PC-9 (cell line): ENCODE results near the gene ZNF419. TPM values are rescaled to one million over a fixed set of nuclear protein-coding genes. Genes with fewer than 3 reads are reported as not detected.

ENCODE experiments used
- BruUV-seq: library from RNA; stranded (reverse); fragments of 400-500 nt; replicated peaks from 2 replicates; lab custom pipeline; 2021; lab: Mats Ljungman, UMichigan
- CTCF ChIA-PET: fragments of 300-600 bp; sonication (Branson Sonifier 250); formaldehyde crosslinking; loops from one replicate; lab custom pipeline; 2022; ENCODE audit warnings: antibody characterized with exemption; lab: Charles Lee
- POLR2A ChIA-PET: fragments of 300-600 bp; sonication (Branson Sonifier 250); formaldehyde crosslinking; loops from one replicate; lab custom pipeline; 2022; ENCODE audit warnings: antibody characterized with exemption; ENCODE audit not compliant: unreplicated experiment; lab: Charles Lee
- DNase-seq, 2 experiments: peaks; one replicate each; pipeline versions ENCODE4 v3.0.0 to v3.0.0-alpha.2; 2015 to 2022; ENCODE audit warnings: mixed read lengths in 1 of 2
- H2AFZ ChIP-seq: fragments of 200-600 bp; sonication (generic); 2 replicates; pipeline ENCODE4 v1.8.1; 2017; ENCODE audit warnings: antibody characterized with exemption
- H3F3A ChIP-seq: fragments of 200-600 bp; sonication (generic); 2 replicates; pipeline ENCODE4 v1.8.1; 2017; ENCODE audit warnings: antibody characterized with exemption, mild to moderate bottlenecking, low read depth; ENCODE audit not compliant: insufficient read depth
- H3K27ac ChIP-seq: fragments of 200-600 bp; sonication (generic); 2 replicates; pipeline ENCODE4 v1.6.1; 2016; ENCODE audit warnings: mixed run types
- H3K27me3 ChIP-seq: fragments of 200-600 bp; sonication (generic); 2 replicates; pipeline ENCODE4 v1.6.1; 2016; ENCODE audit warnings: low read depth, mixed run types; ENCODE audit not compliant: insufficient read depth
- H3K36me3 ChIP-seq: fragments of 200-600 bp; sonication (generic); 2 replicates; pipeline ENCODE4 v1.6.1; 2016; ENCODE audit warnings: low read depth, mixed run types
- H3K4me1 ChIP-seq: fragments of 200-600 bp; sonication (generic); replicated peaks from 2 replicates; pipeline ENCODE4 v1.6.1; 2016; ENCODE audit warnings: mixed run types; ENCODE audit not compliant: insufficient read depth
- H3K4me2 ChIP-seq: fragments of 200-600 bp; sonication (generic); 2 replicates; pipeline ENCODE4 v1.6.1; 2017; ENCODE audit warnings: mixed run types
- H3K4me3 ChIP-seq: fragments of 200-600 bp; sonication (generic); 2 replicates; pipeline ENCODE4 v1.6.1; 2016; ENCODE audit warnings: mixed run types
- H3K79me2 ChIP-seq: fragments of 200-600 bp; sonication (generic); 2 replicates; pipeline ENCODE4 v1.6.1; 2017; ENCODE audit warnings: low read depth, mixed run types
- H3K9me2 ChIP-seq: fragments of 200-600 bp; sonication (generic); 2 replicates; pipeline ENCODE4 v1.8.1; 2017; ENCODE audit warnings: mild to moderate bottlenecking; ENCODE audit not compliant: insufficient read depth
- H3K9me3 ChIP-seq: fragments of 200-600 bp; sonication (generic); 2 replicates; pipeline ENCODE4 v1.8.1; 2016; ENCODE audit warnings: low read depth; ENCODE audit not compliant: insufficient read depth
- H4K20me1 ChIP-seq: fragments of 200-600 bp; sonication (generic); 2 replicates; pipeline ENCODE4 v1.8.1; 2017; ENCODE audit not compliant: insufficient read depth
- CTCF ChIP-seq: fragments of 200-600 bp; sonication (generic); conservative IDR thresholded peaks from 2 replicates; pipeline ENCODE4 v1.6.1; 2017; ENCODE audit warnings: mixed run types, antibody characterized with exemption, mild to moderate bottlenecking, moderate library complexity
- EZH2 ChIP-seq: fragments of 200-600 bp; sonication (generic); IDR thresholded peaks from 2 replicates; pipeline ENCODE4 v1.8.0; 2017; ENCODE audit warnings: antibody characterized with exemption, low read depth
- intact Hi-C: fragments of 100-400 bp; cut with micrococcal nuclease; formaldehyde crosslinking; loops from one replicate; pipeline ENCODE4 v1.10.0; 2022; ENCODE audit not compliant: unreplicated experiment
- total RNA-seq: library from RNA; stranded (reverse); gene quantifications from 2 replicates; pipeline ENCODE4 v1.2.3, GENCODE V29; 2021

ZNF419 gene
- total RNA-seq, 1 experiment from 2014 or later: 12.9 TPM

- Histone ChIP-seq H3K4me3 (no peak overlapping the region), H4K20me1 (no peaks in the 10 kb centered on the region), H3K27ac (no peak overlapping the region), H3K9me2 (no peaks in the 10 kb centered on the region), H3K4me1 (no peaks in the 10 kb centered on the region), H3K36me3 (peaks cover 46% of the 10 kb centered on the region), H3K27me3 (no peaks in the 10 kb centered on the region), H3K79me2 (peaks cover 45% of the 10 kb centered on the region), H2AFZ (no peak overlapping the region), H3K9me3 (peaks cover 29% of the 10 kb centered on the region), H3K4me2 (no peak overlapping the region), H3F3A (peaks cover 3% of the 10 kb centered on the region; the same call in 1 of the 2 replicates)
- POLR2A ChIA-PET: no interaction called here
- CTCF ChIA-PET: no interaction called here
- BruUV-seq: no TSS peak
- intact Hi-C loops: no loop called here
- no peak for DNase-seq
- TF ChIP-seq EZH2 (no peak), CTCF (no peak)
These were observed 45.4 kb upstream of the ZNF419 start for GRCh38 chr19:57441979-57442752.

GRCh38 chr19:57443121-57443696 is 44.3 kb upstream of the ZNF419 start:
- no peak overlapping the region for H3K4me2 ChIP-seq
- no peak overlapping the region for H2AFZ ChIP-seq
- no peak for DNase-seq
- no peaks in the 10 kb centered on the region for H3K9me2 ChIP-seq
- ChIA-PET POLR2A (no interaction called here), CTCF (no interaction called here)
- H3K36me3 ChIP-seq: peaks cover 41% of the 10 kb centered on the region
- peaks cover 3% of the 10 kb centered on the region; the same call in 1 of the 2 replicates for H3F3A ChIP-seq
- no peaks in the 10 kb centered on the region for H3K4me1 ChIP-seq
- H3K27me3 ChIP-seq: no peaks in the 10 kb centered on the region
- BruUV-seq: no TSS peak
- H4K20me1 ChIP-seq: no peaks in the 10 kb centered on the region
- intact Hi-C loops: no loop called here
- peaks cover 29% of the 10 kb centered on the region for H3K9me3 ChIP-seq
- peaks cover 34% of the 10 kb centered on the region for H3K79me2 ChIP-seq
- no peak overlapping the region for H3K4me3 ChIP-seq
- no peak for TF ChIP-seq EZH2
- TF ChIP-seq CTCF: no peak
- no peak overlapping the region for H3K27ac ChIP-seq

DNA sequence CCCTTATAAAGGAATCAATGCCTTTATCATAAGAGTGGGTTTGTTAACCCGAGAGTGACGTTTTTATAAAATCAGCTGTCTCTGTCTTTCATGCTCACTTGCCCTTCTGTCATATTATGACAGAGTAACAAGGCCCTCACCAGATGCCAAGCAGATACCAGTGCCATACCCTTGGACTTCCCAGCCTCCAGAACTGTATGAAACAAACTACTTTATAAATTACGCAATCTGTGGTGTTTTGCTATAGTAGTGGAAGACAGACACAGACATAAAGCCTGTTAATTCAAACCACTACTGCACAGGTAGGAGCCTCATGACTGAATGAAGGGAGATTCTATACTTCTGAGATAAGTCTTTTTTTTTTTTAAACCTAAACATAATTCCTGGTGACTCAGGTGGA is 35.2 kb upstream of the ZNF419 start:
- Histone ChIP-seq H3K4me1 (no peaks in the 10 kb centered on the region), H3F3A (no peaks in the 10 kb centered on the region), H3K9me2 (no peaks in the 10 kb centered on the region), H3K4me3 (no peak overlapping the region), H3K27ac (no peak overlapping the region), H3K79me2 (no peaks in the 10 kb centered on the region), H3K27me3 (no peaks in the 10 kb centered on the region), H3K36me3 (no peaks in the 10 kb centered on the region), H3K4me2 (no peak overlapping the region), H2AFZ (no peak overlapping the region), H4K20me1 (no peaks in the 10 kb centered on the region), H3K9me3 (peaks cover 8% of the 10 kb centered on the region)
- POLR2A ChIA-PET: no interaction called here
- no peak for DNase-seq
- TF ChIP-seq CTCF (no peak), EZH2 (no peak)
- CTCF ChIA-PET: no interaction called here
- no TSS peak for BruUV-seq
- intact Hi-C loops: no loop called here
